NOMO-1 (cell line): ENCODE data around the gene ANKH.
"Not testable (repeated sequence)": the region's sequence is repeated elsewhere in the genome, so short reads cannot be mapped to it uniquely, and the experiment has no call there.

ENCODE experiments used
- DNase-seq, 2 experiments: peaks; one replicate each; lab custom pipeline; 2025; ENCODE audit not compliant: unreplicated experiment in 2 of 2; lab: John Stamatoyannopoulos, UW

Gene ANKH

GRCh38 chr5:14797385-14797784 lies 74.2 kb downstream of the ANKH start:
- DNase-seq: not testable (repeated sequence)

GRCh38 chr5:14794583-14795230 lies 76.9 kb downstream of the ANKH start:
- no peak for DNase-seq

GRCh38 chr5:14793851-14794250 lies 77.7 kb downstream of the ANKH start:
- no peak for DNase-seq

GRCh38 chr5:14790911-14791310 lies 80.7 kb downstream of the ANKH start:
- DNase-seq: no peak

GRCh38 chr5:14790220-14790619 lies 81.4 kb downstream of the ANKH start:
- DNase-seq: peak in 1 of 2 experiments; percentile 74

- DNase-seq: peak in 1 of 2 experiments; percentile 51
Observed at GRCh38 chr5:14787801-14788579, 83.6 kb downstream of the ANKH start.

- DNase-seq: no peak
Observed at GRCh38 chr5:14783691-14784090, 87.9 kb downstream of the ANKH start.

- no peak for DNase-seq
Observed at GRCh38 chr5:14782591-14782990, 89.0 kb downstream of the ANKH start.

- no peak for DNase-seq
Observed at GRCh38 chr5:14781106-14781505, 90.5 kb downstream of the ANKH start.

- DNase-seq: no peak
Observed at GRCh38 chr5:14779975-14780374, 91.6 kb downstream of the ANKH start.

GRCh38 chr5:14778792-14779070 lies 92.8 kb downstream of the ANKH start:
- DNase-seq: no peak

- DNase-seq: no peak
Observed at GRCh38 chr5:14777932-14778791, 93.4 kb downstream of the ANKH start.

GRCh38 chr5:14777187-14777586 lies 94.4 kb downstream of the ANKH start:
- no peak for DNase-seq

GRCh38 chr5:14776602-14777001 lies 95.0 kb downstream of the ANKH start:
- DNase-seq: no peak

- no peak for DNase-seq
Observed at GRCh38 chr5:14775857-14776256, 95.7 kb downstream of the ANKH start.

GRCh38 chr5:14773588-14773987 lies 98.0 kb downstream of the ANKH start:
- no peak for DNase-seq

GRCh38 chr5:14771972-14772371 lies 99.6 kb downstream of the ANKH start:
- DNase-seq: no peak

GRCh38 chr5:14771189-14771588 lies 100.4 kb downstream of the ANKH start:
- DNase-seq: no peak

- DNase-seq: no peak
Observed at GRCh38 chr5:14768508-14769365, 102.8 kb downstream of the ANKH start.

GRCh38 chr5:14767735-14768507 lies 103.7 kb downstream of the ANKH start:
- peak; percentile 25 to 44 for DNase-seq
